ENCODE results near the gene ERC1.

- TF ChIP-seq EZH2 (optimal IDR thresholded peaks at IDR 0.05; ENCODE audit: low read depth, low read length) (no peak), CTCF (IDR thresholded peaks at IDR 0.05; ENCODE audit: low read length) (no peak)
Measured at GRCh38 chr12:1078002-1078401, 87.0 kb downstream of the ERC1 start.

Data from MM.1S (cell line).